HUES64 (cell line): ENCODE results near the gene CLUH.
"Not testable (repeated sequence)": the region's sequence is repeated elsewhere in the genome, so short reads cannot be mapped to it uniquely, and the experiment has no call there.

Source experiments
- H3K27ac ChIP-seq: 2 replicates; pipeline ENCODE4 v1.7.0; 2013; ENCODE audit warnings: low read depth, low read length, inconsistent platforms
- H3K27me3 ChIP-seq: 2 replicates; pipeline ENCODE4 v1.6.1; 2013; ENCODE audit warnings: mild to moderate bottlenecking, low read length; ENCODE audit not compliant: insufficient read depth
- H3K36me3 ChIP-seq: 2 replicates; pipeline ENCODE4 v1.6.1; 2013; ENCODE audit warnings: mild to moderate bottlenecking, low read length; ENCODE audit not compliant: insufficient read depth
- H3K4me1 ChIP-seq: 2 replicates; pipeline ENCODE4 v1.6.1; 2013; ENCODE audit warnings: mild to moderate bottlenecking, low read length, moderate library complexity; ENCODE audit not compliant: insufficient read depth
- H3K4me3 ChIP-seq: 2 replicates; pipeline ENCODE4 v1.5.1; 2013; ENCODE audit warnings: mild to moderate bottlenecking, low read length, moderate library complexity
- H3K9ac ChIP-seq: 2 replicates; pipeline ENCODE4 v1.6.1; 2013; ENCODE audit warnings: mild to moderate bottlenecking, low read depth, low read length
- H3K9me3 ChIP-seq: 2 replicates; pipeline ENCODE4 v1.6.1; 2013; ENCODE audit warnings: low read depth, low read length; ENCODE audit not compliant: insufficient read depth
- WGBS: fragments of 150-250, 120-280 bp; methylation state at CpG from one replicate; pipeline ENCODE4 v1.1.7; 2013; ENCODE audit warnings: missing lambda C conversion rate; 5-methylcytosine and 5-hydroxymethylcytosine counted together

CLUH gene

DNA sequence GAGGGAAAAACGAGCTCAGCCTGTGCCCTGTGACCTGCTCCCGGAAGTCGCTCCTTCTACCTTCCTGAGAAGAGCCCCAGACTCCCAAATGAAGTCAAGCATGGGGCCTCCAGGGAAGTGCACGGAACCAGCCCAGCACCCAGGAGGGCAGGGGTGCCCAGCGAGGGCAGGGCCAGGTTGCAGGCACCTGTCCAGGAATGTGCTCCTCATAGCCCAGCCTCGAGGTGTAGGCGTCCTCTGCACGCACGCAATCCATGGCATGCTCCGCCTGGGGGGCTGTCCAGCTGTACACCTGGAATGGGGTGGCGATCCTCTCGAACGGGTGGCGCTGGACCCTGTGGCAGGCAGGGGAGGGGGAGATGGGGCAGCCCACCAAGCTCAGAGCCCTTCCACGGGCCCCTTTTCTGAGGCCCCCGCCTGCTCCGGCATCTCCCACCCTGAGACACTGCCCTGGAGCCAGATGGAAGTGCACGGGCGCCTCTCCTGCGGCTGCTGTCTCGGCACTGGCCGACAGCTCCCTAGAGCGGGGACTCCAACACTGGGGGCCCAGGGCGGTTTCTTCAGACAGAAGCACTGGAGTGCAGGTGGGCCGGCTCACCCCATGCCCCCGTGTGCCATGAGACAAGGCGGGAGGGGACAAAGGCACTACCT, 10.9 kb downstream of the CLUH start:
- peaks cover 79% of the 10 kb centered on the region for H3K36me3 ChIP-seq
- H3K9ac ChIP-seq, result no peak overlapping the region
- H3K27me3 ChIP-seq, result no peaks in the 10 kb centered on the region
- no peaks in the 10 kb centered on the region for H3K9me3 ChIP-seq
- no peak overlapping the region for H3K4me3 ChIP-seq
- H3K4me1 ChIP-seq, result peaks cover 7% of the 10 kb centered on the region; the same call in 1 of the 2 replicates
- WGBS, result 92% methylated on average over 27 of the region's 27 CpGs
- no peak overlapping the region for H3K27ac ChIP-seq

DNA sequence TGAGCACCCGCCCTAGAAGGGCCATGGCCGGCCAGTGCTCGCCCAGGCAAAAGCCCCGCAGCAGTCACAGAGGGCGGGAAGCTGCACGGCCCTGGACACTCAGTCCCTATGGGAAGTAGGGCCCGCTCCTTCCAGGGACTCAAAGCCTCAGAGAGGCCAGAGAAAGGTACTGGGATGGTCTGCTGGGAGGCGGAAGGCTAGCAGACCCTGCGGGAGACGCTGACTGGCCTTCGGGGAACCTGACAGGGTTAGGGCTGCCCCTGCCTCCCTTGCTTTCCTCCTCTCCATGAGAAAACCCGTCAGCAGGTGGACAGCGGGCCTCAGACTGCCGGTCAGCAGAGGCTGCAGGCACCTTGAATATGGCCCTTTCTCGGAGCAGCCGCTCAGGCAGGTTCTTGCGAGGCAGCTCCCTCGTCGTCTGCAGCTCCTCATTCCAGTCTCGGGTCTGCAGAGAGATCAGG, 11.5 kb downstream of the CLUH start:
- Histone ChIP-seq H3K9ac (no peak overlapping the region), H3K27ac (no peak overlapping the region), H3K9me3 (no peaks in the 10 kb centered on the region), H3K4me3 (no peak overlapping the region), H3K36me3 (peaks cover 84% of the 10 kb centered on the region), H3K27me3 (no peaks in the 10 kb centered on the region), H3K4me1 (peaks cover 2% of the 10 kb centered on the region; the same call in 1 of the 2 replicates)
- 95% methylated on average over 20 of the region's 20 CpGs for WGBS

DNA sequence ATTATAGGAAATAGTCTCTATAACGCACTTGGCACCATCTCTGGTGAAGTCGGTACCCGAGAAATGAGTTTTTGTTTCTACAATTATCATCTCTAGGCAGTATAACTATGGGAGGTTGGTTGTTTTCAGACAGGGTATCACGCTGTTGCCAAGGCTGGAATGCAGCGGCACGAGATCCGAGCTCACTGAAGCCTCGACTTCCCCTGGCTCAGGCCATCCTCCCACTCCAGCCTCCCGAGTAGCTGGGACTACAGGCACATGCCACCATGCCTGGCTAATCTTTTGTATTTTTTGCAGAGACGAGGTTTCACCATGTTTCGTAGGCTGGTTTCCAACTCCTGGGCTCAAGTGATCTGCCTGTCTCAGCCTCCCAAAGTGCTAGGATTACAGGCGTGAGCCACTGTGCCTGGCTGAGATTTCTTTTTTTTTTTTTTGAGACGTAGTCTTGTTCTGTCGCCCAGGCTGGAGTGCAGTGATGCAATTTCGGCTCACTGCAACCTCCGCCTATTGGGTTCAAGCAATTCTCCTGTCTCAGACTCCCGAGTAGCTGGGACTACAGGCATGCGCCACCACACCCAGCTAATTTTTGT, 12.3 kb downstream of the CLUH start:
- H3K27ac ChIP-seq, H3K9ac ChIP-seq, H3K4me1 ChIP-seq, H3K9me3 ChIP-seq, H3K4me3 ChIP-seq, H3K27me3 ChIP-seq: not testable (repeated sequence)
- peaks cover 88% of the 10 kb centered on the region for H3K36me3 ChIP-seq
- 96% methylated on average over 18 of the region's 18 CpGs for WGBS

DNA sequence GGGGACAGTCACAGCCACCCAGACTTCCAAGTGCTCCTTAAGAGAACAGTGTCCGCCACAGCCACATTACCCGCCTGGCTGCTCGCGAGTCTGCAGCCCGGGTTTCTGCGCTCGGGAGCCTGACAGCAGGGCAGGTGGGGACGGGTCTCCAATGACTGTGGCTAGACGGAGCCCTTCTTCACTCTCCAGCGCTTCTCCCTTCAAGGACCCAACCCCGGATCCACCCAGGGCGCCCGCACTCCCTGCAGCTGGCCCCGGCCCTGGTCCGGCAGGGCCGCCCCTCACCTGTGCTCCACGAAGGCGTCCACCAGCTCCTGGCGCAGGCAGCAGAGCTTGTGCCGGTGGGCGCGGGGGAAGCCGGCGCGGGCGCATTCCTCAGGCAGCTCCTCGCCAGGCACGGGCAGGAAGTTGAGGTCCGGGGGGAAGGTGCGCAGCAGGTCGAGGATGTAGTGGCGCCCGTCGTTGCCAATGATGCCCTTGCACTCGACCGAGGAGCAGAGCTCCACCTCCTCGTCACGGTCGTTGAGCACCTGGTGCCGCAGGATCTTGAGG, 13.9 kb downstream of the CLUH start:
- Histone ChIP-seq H3K36me3 (peaks cover 84% of the 10 kb centered on the region), H3K27me3 (no peaks in the 10 kb centered on the region), H3K9ac (no peak overlapping the region), H3K9me3 (no peaks in the 10 kb centered on the region), H3K4me3 (no peak overlapping the region), H3K4me1 (no peaks in the 10 kb centered on the region), H3K27ac (no peak overlapping the region)
- 97% methylated on average over 40 of the region's 40 CpGs for WGBS

DNA sequence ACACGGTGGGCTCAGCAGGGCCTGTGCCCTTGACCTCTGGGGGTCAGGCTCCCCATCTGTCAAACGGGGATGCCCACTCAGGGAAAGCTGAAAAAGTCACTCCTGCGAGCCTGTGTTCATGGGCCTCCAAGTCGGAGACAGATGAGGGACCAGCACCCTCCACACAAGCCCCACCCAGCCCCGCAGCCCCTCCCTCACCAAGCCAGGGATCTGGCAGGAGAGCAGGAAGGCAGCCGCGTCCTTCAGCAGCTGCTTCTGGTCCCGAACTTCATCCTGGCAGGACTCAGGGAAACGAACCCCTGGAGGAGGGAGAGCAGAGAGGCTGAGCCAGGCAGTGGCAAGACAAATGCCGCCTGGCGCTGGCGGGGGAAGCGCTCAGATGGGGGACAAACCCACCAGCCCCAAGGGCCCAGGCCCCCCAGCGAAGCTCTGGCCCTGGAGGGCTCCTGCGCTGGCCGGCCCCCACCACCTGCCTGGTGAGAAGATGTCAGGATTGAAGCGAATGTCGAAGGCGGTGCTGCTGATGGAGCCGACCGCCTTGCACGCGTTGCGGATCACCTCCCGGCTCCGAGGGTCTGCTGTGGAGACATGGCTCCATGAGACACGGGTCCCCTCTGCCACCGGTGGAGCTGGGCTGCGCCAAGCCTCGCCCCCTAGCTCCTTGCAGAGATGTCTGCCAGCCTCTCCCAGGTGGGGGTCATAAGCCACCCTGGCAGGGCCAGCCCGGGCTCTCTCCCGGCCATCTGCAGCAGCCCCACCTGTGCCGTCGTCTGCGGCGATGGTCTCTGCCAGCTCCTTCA, 15.4 kb downstream of the CLUH start:
- Histone ChIP-seq H3K4me3 (no peak overlapping the region), H3K27me3 (no peaks in the 10 kb centered on the region), H3K36me3 (peaks cover 79% of the 10 kb centered on the region), H3K4me1 (no peaks in the 10 kb centered on the region), H3K27ac (no peak overlapping the region), H3K9me3 (no peaks in the 10 kb centered on the region), H3K9ac (no peak overlapping the region)
- WGBS, result 92% methylated on average over 36 of the region's 36 CpGs

DNA sequence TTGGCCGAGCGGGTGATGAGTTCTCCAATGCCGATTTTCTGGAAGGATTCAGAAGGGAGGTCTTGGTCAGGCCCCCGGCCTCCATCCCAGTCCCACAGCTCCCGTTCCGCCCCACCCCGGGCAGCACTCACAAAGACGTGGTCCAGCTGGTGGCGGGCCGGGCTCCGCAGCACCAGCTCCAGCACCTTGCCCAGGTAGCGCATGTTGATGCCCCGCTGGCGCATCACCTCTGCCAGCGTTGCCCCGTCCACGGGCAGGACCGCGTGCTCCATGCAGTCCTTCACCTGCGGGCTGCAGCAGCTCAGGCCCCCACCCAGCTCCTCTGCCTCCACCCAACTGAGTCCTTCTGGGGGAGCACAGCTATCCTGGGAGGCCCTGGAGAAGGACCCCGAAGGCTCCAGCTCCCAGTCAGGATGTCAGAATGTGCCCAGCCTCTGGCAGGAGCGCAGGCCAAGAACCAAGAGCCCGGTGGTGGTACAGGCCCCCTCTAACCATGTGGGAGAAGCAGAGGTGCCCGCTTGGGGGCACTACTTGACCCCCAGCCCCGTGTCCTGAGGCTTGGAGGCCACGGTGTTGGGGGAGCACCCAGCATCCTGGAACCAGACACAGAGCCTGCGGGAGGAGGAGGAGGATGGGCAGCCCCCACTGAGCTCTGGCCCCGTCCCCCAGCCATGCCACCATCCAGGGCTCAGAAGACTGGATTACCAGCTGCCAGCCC, 16.2 kb downstream of the CLUH start:
- 93% methylated on average over 28 of the region's 28 CpGs for WGBS
- H3K4me1 ChIP-seq, result no peaks in the 10 kb centered on the region
- no peak overlapping the region for H3K9ac ChIP-seq
- no peak overlapping the region for H3K27ac ChIP-seq
- H3K4me3 ChIP-seq, result no peak overlapping the region
- no peaks in the 10 kb centered on the region for H3K9me3 ChIP-seq
- no peaks in the 10 kb centered on the region for H3K27me3 ChIP-seq
- H3K36me3 ChIP-seq, result peaks cover 78% of the 10 kb centered on the region

DNA sequence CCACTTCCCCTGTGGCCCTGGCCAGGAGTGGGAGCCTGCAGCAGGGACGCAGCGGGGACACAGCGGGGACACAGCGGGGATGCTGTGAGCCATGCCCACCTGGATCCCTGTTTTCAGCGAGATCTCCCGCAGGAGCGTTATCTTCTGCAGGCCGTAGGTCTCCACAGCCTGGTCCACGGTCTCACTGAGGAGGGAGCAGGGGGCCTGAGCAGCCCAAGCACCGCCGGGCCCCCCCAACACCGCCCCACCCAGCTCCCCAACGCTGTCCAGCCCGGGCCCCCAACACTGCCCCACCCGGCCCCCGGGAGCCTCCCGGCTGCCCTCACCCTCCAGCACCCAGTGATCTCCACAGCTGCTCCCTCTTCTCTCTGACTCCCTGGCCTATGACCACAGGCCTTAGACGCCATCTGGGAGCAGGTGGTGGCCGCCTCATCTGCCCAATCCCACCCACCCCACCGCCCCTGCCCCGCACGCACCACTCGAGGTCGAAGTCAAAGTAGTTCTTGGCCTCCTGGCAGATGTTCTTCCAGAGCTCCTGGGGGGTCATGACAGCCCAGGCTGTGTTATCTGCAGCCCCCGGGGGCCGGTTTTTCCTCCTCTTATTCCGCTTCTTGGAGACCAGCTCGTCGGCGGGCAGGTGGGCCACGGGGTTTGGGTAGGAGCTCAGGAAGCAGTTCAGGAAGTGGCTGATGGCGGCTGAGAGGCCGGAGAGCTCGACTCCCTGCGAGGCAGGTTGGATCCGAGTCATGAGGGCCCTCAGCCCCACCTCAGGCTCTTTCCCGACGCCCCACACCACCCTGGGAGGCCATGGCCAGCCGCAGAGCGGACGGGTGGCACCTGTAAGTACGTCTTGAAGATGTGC, 17.0 kb downstream of the CLUH start:
- Histone ChIP-seq H3K36me3 (peaks cover 76% of the 10 kb centered on the region), H3K4me1 (no peaks in the 10 kb centered on the region)
- WGBS, result 94% methylated on average over 42 of the region's 42 CpGs

DNA sequence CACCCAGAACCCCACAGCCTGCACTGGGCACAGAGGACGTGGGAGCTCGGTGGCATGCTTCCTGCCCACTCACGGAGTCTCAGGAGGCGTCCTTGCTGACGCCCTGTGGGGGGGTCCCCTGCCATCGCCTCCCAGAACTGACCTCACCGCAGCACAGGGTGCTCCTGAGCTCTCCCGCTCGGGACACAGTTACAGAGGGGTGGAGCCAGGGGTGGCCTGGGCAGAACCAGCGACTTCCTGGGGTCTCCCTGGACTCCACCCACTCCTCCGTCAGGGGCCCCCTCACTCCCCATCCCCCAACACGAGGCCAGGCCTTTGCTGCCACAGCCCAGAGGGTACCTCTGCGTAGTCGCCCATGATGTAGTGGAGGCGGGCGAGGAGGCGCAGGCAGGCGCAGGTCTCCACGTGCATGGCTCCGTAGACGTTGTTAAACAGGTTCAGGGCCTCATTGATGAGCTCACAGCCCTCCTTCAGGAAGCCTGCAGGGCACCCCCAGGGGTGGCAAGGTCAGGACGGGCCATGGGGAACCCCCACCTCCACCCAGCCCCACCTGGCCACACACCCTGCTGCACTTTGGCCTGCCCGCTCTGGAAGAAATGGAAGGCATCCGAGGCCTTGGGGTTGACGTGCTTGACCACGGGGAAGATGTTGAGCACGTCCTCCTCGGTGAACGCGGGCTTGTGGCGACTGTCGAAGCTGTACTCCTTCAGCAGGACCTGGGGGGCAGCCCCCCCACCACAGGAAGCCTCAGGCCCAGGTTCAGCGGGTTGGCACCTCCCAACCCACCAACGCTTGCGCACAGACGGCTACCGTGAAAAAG, 17.8 kb downstream of the CLUH start:
- WGBS, result 95% methylated on average over 37 of the region's 37 CpGs
- H3K9me3 ChIP-seq, result no peaks in the 10 kb centered on the region
- no peak overlapping the region for H3K9ac ChIP-seq
- peaks cover 69% of the 10 kb centered on the region for H3K36me3 ChIP-seq
- no peaks in the 10 kb centered on the region for H3K27me3 ChIP-seq
- no peak overlapping the region for H3K4me3 ChIP-seq
- H3K27ac ChIP-seq, result no peak overlapping the region
- no peaks in the 10 kb centered on the region for H3K4me1 ChIP-seq

More for the DNA sequence above, 17.0 kb downstream of the CLUH start:
- H3K9me3 ChIP-seq, result no peaks in the 10 kb centered on the region
- no peak overlapping the region for H3K9ac ChIP-seq
- H3K4me3 ChIP-seq, result no peak overlapping the region
- no peaks in the 10 kb centered on the region for H3K27me3 ChIP-seq
- no peak overlapping the region for H3K27ac ChIP-seq

DNA sequence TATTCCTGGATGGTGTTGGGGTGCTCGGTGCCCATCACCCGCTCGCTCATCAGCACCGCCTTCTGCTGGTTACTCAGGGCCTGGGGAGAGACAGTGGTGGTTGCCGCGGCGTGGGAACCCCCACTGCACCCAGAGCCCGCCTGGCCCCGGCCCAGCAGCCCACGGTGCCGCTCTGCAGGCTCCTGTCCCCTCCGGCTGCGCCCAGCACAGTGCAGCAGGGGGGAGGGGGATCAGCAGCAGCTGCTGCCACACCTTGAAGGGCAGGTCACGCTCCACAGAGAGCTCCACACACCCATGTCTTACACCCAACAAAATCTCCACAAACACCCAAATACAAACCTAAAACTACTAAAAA, 18.8 kb downstream of the CLUH start:
- H3K36me3 ChIP-seq, result peaks cover 59% of the 10 kb centered on the region
- WGBS, result 95% methylated on average over 13 of the region's 14 CpGs
- H3K27ac ChIP-seq, result no peak overlapping the region

More for the DNA sequence above, 18.8 kb downstream of the CLUH start:
- Histone ChIP-seq H3K27me3 (no peaks in the 10 kb centered on the region), H3K9ac (no peak overlapping the region), H3K9me3 (no peaks in the 10 kb centered on the region), H3K4me3 (no peak overlapping the region), H3K4me1 (no peaks in the 10 kb centered on the region)
